GM18951 (cell line): ENCODE data around the gene SYT13.

ENCODE experiments used
- POLR2A ChIP-seq: IDR thresholded peaks from 4 replicates; pipeline ENCODE4 v1.6.1; 2011; ENCODE audit warnings: mild to moderate bottlenecking; ENCODE audit not compliant: insufficient read length, insufficient read depth; ENCODE audit errors: extremely low read depth
- in situ Hi-C: fragments of 300-500 bp; cut with MboI; formaldehyde crosslinking; loops from one replicate; pipeline ENCODE4 v1.12.0; 2022; ENCODE audit warnings: low sequenced_read_pairs, mixed read lengths, inconsistent platforms; ENCODE audit not compliant: unreplicated experiment

Gene SYT13

DNA sequence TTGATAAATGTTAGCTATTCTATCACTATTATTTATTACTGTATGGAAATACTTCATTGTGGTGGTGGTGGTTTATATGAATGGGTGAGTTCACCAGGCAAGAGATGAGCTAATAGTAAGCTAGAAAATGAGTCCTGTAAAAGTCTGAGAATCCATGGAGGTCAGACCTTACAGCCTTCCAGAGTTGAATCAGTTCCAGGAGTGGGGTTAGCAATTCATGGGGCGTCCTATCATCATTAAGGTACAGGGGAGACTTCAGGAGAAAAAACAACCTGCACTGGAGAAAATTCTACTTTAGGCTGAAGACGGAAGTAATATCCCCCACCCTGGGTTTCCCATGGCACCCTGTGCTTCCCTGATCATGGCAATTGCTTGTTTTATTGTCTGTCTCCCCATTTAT, 6.5 kb downstream of the SYT13 start:
- TF ChIP-seq POLR2A, result no peak
- in situ Hi-C loops, result no loop called here

DNA sequence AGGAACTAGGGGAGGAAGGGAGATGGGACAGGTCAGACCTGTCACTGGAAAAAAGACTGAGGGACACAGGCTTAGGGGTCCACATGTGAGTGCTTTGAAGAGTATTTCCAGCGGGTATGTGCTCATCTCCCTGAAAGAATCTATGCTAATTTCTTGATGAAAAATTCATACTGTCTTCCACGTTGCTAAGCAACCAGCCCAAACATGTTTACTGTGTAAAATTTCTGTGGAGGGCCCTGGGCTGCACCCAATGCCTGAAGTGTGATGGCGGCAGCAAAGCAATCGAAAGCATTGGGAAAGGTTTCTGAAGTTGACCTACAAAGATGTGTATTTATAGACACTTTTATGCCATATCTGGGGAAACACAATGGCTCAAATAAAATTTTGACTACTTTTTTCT, 7.4 kb downstream of the SYT13 start:
- in situ Hi-C loops, result no loop called here
- no peak for TF ChIP-seq POLR2A

DNA sequence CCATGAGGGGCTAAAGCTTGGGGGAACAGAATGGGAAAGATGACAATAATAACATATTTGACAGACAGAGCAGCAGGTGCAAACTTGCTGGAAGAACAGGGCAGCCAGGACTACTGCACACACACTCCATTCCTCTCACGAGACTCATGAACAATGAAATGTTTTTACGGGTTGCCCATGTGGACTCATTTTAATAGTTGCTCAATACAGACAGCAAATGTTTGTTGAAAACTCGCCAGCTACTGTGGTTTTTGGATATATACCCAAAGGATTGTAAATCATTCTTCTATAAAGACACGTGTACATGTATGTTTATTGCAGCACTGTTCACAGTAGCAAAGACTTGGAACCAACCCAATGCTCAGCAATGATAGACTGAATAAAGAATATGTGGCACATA, 10.3 kb downstream of the SYT13 start:
- in situ Hi-C loops, result no loop called here
- TF ChIP-seq POLR2A, result no peak

DNA sequence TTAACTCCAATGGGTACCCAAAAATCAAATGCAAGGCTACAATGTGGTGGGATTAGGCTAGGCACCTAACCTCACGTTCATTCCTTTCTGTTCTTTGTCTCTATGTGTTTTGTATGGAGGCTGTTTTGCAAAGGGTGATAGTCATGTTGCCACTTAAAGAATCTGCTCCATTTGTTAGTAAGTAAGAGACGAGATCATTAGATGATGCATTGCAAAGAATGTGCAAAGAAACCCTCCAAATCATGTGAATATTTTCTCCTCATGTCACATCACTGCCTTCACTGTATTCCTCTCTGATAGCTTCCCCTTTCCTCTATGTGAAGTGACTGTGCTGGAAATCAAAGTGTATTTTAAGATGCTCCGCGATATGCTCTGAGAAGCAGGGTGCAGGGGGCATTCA, 11.9 kb downstream of the SYT13 start:
- in situ Hi-C loops, result no loop called here
- no peak for TF ChIP-seq POLR2A

DNA sequence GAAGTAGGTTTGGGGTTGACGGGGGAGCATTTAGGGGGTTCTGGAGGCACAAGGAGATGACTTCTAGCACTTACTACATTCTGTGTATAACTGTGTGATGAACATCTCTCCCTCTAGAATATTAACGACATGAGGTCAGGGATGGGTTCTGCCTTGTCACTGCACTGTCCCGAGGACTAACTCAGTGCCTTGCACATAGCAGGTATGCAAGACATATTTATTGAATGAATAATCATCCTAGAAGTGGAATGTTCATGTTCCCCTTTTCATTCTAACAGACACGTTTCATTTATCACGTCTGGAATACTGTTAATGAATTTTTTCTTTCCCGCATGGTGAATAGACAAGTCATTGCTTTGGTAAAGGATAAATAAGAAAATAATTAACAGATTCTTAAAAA, 12.6 kb downstream of the SYT13 start:
- in situ Hi-C loops, result no loop called here
- no peak for TF ChIP-seq POLR2A

DNA sequence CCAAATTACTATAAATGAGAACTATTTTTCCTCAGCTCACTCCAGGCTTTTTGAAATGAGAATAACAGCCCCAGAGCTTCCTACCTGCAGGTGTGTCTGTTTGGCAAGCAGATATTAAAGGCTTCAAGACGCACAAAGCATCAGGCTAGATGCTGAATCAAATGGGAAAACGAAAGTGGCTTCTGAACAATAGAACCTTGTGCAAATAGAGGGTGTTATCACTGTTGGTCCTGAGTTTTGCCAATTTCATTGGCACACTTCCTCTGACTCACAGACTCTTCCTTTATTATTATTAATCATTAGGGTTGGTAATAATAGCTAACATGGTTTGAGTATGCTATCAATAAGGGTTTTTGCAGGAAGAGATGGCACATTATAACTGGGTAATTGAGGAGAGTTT, 13.4 kb downstream of the SYT13 start:
- TF ChIP-seq POLR2A, result no peak
- in situ Hi-C loops, result no loop called here

DNA sequence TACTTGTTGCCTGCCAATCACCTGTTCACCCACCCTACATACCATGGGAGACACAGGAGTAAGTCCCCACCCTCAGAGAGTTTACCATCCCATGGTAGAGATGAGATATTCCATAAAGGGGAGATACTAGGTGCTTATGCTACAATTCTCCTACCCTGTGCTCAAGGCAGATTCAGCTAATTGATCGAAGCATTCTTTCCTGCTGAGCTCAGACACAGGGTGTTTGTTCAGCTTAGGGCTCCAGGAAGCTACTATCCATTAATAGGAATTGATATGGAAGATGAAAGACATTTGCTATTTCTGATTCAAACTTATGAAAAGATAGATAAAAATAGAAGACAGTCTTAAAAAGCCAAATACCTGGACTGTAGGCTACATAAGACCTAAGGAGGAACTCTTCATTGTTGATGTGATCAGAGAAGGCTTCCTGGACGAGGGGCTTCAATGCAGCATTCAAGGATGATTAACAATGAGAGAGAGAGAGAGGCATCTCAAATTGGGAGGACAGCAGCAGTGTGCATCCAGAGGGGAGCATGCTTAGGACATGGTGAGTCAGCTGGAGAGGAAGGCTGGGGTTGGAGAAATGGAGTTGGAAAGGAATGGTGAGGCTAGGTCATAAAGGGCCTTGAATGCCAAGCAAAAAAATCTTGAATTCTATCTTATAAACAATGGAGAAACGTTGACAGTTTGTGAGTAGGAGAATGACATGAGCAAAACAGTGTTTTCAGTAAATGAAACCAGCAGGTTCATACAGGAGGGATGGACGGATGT, 15.0 kb downstream of the SYT13 start:
- in situ Hi-C loops, result no loop called here
- TF ChIP-seq POLR2A, result no peak

DNA sequence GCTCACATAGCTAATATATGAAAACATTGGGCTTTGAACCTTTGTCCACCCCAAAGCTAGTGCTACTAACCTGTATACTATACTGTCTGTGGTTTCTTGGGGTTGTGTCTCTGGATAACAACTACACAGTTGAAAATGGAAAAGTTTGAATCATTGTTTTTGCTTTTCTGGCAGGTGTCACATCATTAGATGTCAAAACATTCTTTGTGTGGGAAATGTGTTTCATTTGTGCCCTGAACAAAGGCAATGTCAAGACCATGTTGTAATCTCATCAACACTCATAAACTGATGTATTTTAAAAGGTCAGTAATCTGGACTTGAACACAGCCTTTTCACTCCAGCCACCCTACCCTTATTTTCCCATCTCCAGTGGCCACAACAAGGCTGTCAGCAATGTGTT, 16.5 kb downstream of the SYT13 start:
- in situ Hi-C loops, result no loop called here
- TF ChIP-seq POLR2A, result no peak

DNA sequence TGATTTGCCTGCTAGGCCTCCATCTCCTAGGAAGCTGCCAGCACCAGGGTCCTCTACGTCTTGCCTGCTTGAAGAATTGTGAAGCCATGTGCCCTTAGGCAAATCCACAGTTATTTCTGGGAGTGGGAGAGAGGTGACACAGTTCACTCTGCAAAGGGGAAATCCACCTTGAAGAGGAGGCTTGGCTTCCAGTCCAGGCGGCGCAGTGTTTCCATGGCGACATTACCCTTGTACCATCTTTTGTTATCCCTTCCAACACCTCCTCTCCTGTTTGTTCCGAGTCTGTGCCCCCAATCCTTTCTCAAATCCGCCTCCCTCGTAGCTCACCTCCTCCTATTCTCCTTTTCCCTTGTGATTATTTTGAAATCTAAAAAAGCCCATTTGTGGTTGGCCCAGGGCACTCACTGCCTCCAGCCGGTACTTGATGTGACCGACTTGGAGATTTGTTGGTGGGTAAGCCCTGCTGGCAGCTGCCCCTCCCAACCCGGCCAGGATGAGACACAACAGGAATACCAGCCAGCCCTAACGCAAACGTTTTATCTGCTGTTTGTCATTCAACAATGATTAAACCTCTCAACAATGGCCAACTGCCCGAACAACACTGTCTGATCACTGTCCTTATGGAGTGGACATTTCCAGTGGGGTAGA, 18.4 kb downstream of the SYT13 start:
- in situ Hi-C loops, result no loop called here
- TF ChIP-seq POLR2A, result no peak

DNA sequence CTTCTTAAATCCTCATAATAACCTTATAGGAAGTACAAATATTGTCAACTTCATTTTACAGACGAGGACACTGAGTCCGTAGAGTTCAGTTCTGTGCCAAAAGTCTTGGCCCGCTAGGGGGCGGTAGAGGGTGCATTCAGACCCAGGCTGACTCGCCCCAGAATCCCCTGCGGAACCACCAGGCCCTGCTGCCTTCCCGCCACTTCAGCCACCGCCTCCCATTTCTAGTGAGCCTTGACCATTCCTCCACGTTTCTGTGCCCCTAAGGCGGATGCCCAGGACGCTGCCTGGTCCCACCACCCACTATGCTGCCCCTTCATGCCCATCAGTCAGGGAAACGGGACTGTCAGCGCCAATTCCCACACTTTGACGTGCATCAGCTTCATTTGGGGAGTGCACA, 19.1 kb downstream of the SYT13 start:
- in situ Hi-C loops, result no loop called here
- TF ChIP-seq POLR2A, result no peak

DNA sequence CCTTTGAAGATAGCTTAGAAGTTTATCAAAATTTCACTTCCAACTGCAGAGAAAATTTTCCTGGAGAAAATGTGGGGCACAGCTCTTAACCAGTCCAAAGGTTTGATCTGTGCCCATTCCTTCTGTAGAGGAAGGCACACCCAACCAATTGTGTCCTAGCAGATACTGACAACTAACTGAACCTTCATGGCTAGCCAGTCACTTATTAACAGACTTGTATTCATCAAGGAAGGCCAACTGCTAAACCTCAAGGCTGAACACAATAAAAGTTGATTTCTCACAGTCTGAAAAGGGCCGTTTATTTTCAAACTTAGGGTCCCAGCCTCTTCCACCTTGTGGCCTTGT, 19.5 kb downstream of the SYT13 start:
- in situ Hi-C loops, result no loop called here
- no peak for TF ChIP-seq POLR2A

DNA sequence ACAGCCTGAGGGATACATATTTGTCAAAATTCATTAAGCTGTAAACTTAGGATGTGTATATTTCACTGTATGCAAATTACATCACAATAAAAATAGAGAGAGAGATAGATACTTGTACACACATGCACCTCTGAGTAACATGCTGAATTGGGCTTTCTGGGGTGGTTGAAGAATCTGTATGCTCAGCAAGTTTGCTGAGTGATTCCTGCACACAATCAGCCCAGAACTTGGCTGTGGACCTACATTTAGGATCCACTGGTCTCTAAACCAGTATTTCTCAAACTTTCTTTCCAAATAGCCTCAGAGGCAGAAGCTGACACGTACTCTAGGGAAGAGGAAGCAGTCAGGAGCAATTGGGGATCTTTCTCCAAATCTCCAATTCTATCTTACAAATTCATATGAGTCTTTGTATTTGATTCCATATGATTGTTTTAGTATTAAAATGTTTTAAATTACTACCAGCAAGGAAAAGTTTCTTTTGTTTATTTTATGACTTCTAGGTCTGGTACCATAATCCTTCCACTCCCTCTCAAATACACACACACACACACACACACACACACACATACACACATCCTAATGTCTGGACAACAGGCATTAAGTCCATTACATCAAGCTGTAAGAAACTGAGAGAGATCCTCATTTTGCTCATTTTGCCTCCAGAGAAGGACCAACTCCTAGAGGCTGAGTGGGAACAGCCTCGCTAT, 20.0 kb downstream of the SYT13 start:
- in situ Hi-C loops, result no loop called here

DNA sequence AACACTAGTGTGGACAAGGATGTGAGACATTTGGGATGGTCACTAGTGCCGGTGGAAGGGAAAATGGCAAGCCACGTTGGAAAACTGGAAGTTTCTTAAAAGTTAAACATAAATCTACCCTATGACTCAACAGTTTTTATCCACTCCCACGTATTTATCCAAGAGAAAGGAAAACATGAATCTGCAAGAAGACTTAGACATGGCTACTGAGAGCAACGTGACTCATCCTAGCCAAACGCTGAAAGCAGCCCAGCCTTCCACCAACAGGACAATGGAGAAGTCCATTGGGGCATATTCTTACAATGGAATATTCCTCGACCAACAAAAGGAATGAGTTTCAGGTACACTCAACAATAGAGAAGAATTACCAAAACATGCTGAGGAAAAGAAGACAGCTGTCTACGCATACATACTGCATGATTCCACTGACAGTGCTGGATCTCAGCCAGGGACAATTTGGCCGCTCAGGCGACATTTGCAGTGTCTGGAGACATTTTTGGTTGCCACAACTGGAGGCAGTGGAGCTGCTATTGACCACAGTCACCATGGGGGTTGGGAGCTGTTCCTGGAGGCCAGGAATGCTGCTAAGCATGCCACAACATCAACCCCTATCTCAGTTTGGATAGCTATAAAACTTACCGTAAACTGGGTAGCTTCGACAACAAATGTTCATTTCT, 21.2 kb downstream of the SYT13 start:
- in situ Hi-C loops, result no loop called here
- TF ChIP-seq POLR2A, result no peak

More for the DNA sequence above, 20.0 kb downstream of the SYT13 start:
- no peak for TF ChIP-seq POLR2A

DNA sequence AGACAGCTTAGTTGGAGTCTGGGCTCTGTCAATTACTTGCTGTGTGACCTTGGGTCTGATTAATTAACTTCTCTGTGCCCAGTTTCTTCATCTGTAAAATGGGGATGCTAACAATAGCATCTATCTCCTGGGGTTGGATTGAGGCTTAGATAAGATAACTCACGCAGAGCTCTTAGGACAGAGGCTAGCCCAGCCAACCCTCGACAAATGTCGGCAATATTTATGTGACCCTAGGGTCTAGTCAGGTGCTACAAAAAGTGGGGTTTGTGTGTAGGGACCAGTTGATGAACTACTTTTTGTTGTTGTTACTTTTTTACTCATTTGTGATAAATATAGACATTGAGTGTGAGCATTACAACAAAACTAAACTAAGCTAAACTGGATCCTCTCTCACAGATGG, 22.4 kb downstream of the SYT13 start:
- in situ Hi-C loops, result no loop called here
- no peak for TF ChIP-seq POLR2A

DNA sequence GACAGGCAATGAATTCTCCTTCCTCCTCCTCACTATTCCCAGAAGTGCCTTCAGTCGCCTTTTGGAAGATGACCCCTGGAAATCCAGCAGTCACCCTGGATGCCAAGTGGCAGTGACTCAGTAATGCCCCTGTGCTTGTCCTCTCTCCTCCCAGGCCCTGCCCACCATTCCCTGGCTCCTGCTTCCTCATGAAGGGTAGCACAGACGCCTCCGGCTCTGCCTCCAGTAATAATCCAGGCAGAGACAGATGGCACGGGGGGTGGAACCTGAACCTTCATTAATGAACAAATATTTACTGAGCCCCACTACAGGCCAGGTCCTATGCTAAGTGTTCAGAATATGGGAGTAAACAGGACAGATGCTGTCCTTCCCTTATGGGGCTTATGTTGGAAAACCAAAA, 23.2 kb downstream of the SYT13 start:
- in situ Hi-C loops, result no loop called here
- no peak for TF ChIP-seq POLR2A
